ENCODE measurements around the gene AK8.

The AK8 gene

DNA sequence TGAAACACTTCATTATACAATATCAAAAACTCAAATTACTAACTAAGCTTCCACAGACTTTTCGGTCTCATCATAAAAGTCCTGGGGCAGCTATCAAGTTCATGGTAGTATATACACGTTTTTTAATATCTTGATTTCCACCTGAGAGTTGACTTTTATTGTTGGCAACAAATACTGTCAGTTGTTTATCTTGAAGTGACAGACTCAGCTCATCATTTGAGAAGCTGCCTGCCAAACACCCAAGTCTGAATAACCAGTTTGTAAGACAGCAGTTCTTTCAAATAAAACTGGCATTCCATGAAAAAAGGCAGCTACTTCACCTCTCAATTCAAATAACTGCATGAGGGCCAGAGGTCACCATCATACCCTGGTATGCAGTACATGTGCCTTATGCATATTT, 31.2 kb upstream of the AK8 start:
- H3K9me3 ChIP-seq (ENCODE audit: control insufficient read depth, low read length), result no peaks in the 10 kb centered on the region
- H4K8ac ChIP-seq (ENCODE audit: low read length), result no peak overlapping the region
- no peak overlapping the region for H3K4me3 ChIP-seq (ENCODE audit: insufficient read depth in 1 of 2, low read depth in 1 of 2, low read length in 2 of 2)
- no peak overlapping the region for H2BK5ac ChIP-seq (ENCODE audit: low read depth, low read length, poor library complexity, severe bottlenecking)
- no peaks in the 10 kb centered on the region for H3K79me1 ChIP-seq (replicated peaks; ENCODE audit: low read length, poor library complexity, severe bottlenecking)
- H2BK12ac ChIP-seq (ENCODE audit: low read length in 2 of 2), result no peak overlapping the region
- H3K4me1 ChIP-seq (ENCODE audit: control insufficient read depth, insufficient read depth, low read depth, low read length), result peaks cover 2% of the 10 kb centered on the region
- no peak overlapping the region for H4K91ac ChIP-seq (ENCODE audit: low read length)
- no peak overlapping the region for H3K9ac ChIP-seq (ENCODE audit: low read length)
- H3K23ac ChIP-seq (ENCODE audit: low read length in 2 of 2), result no peak overlapping the region
- DNase-seq, result no peak
- H3K14ac ChIP-seq (ENCODE audit: low read length in 2 of 2), result no peak overlapping the region
- no peak overlapping the region for H3K27ac ChIP-seq (ENCODE audit: low read length, poor library complexity, severe bottlenecking)
- no peak overlapping the region for H2BK15ac ChIP-seq (ENCODE audit: low read depth, poor library complexity, severe bottlenecking)
- H2BK120ac ChIP-seq (ENCODE audit: low read depth, low read length), result no peak overlapping the region
- peaks cover 41 to 88% of the 10 kb centered on the region in 2 experiments for H3K36me3 ChIP-seq (ENCODE audit: control insufficient read depth in 1 of 2, insufficient read depth in 2 of 2, low read depth in 1 of 2, low read length in 2 of 2)
- H3K4me2 ChIP-seq (ENCODE audit: low read length, poor library complexity, severe bottlenecking), result no peak overlapping the region
- H2AFZ ChIP-seq (ENCODE audit: low read depth, low read length), result no peak overlapping the region
- WGBS, result 93% methylated on average over 2 of the region's 2 CpGs
- H3K4ac ChIP-seq (ENCODE audit: low read depth in 1 of 2, low read length in 2 of 2), result no peak overlapping the region
- H3K18ac ChIP-seq (ENCODE audit: low read depth in 1 of 2, low read length in 2 of 2), result no peak overlapping the region
- H2AK5ac ChIP-seq (ENCODE audit: low read length, severe bottlenecking), result no peak overlapping the region
- no peaks in the 10 kb centered on the region for H3K27me3 ChIP-seq (ENCODE audit: control insufficient read depth in 1 of 2, insufficient read depth in 1 of 2, low read length in 2 of 2)

DNA sequence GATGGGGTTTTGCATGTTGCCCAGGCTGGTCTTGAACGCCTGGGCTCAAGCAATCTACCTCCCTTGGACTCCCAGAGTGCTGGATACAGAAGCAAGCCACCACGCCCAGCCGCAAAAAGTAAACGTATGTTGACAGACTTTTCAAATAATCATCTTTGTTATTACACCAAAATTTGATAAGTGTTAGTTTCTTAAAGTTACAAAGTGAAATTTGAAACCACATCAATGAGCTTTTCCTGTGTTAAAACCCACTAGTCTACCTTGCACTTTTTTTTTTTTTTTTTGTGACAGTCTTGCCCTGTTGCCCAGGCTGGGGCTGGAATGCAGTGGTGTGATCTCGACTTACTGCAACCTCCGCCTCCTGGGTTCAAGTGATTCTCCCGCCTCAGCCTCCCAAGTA, 30.6 kb upstream of the AK8 start:
- Histone ChIP-seq H4K8ac (ENCODE audit: low read length) (no peak overlapping the region), H3K4ac (ENCODE audit: low read depth in 1 of 2, low read length in 2 of 2) (no peak overlapping the region), H3K27me3 (ENCODE audit: control insufficient read depth in 1 of 2, insufficient read depth in 1 of 2, low read length in 2 of 2) (no peaks in the 10 kb centered on the region), H2BK12ac (ENCODE audit: low read length in 2 of 2) (no peak overlapping the region), H2BK15ac (ENCODE audit: low read depth, poor library complexity, severe bottlenecking) (no peak overlapping the region), H2BK5ac (ENCODE audit: low read depth, low read length, poor library complexity, severe bottlenecking) (no peak overlapping the region), H2BK120ac (ENCODE audit: low read depth, low read length) (no peak overlapping the region), H3K23ac (ENCODE audit: low read length in 2 of 2) (no peak overlapping the region), H2AK5ac (ENCODE audit: low read length, severe bottlenecking) (no peak overlapping the region), H3K27ac (ENCODE audit: low read length, poor library complexity, severe bottlenecking) (no peak overlapping the region), H3K4me2 (ENCODE audit: low read length, poor library complexity, severe bottlenecking) (no peak overlapping the region), H3K9ac (ENCODE audit: low read length) (no peak overlapping the region), H3K36me3 (ENCODE audit: control insufficient read depth in 1 of 2, insufficient read depth in 2 of 2, low read depth in 1 of 2, low read length in 2 of 2) (peaks cover 45 to 91% of the 10 kb centered on the region in 2 experiments), H3K79me1 (replicated peaks; ENCODE audit: low read length, poor library complexity, severe bottlenecking) (no peaks in the 10 kb centered on the region), H3K4me1 (ENCODE audit: control insufficient read depth, insufficient read depth, low read depth, low read length) (peaks cover 3% of the 10 kb centered on the region), H4K91ac (ENCODE audit: low read length) (no peak overlapping the region), H3K4me3 (ENCODE audit: insufficient read depth in 1 of 2, low read depth in 1 of 2, low read length in 2 of 2) (no peak overlapping the region), H3K14ac (ENCODE audit: low read length in 2 of 2) (no peak overlapping the region), H3K18ac (ENCODE audit: low read depth in 1 of 2, low read length in 2 of 2) (no peak overlapping the region), H2AFZ (ENCODE audit: low read depth, low read length) (no peak overlapping the region), H3K9me3 (ENCODE audit: control insufficient read depth, low read length) (no peaks in the 10 kb centered on the region)
- no peak for DNase-seq
- WGBS, result 94% methylated on average over 3 of the region's 7 CpGs

DNA sequence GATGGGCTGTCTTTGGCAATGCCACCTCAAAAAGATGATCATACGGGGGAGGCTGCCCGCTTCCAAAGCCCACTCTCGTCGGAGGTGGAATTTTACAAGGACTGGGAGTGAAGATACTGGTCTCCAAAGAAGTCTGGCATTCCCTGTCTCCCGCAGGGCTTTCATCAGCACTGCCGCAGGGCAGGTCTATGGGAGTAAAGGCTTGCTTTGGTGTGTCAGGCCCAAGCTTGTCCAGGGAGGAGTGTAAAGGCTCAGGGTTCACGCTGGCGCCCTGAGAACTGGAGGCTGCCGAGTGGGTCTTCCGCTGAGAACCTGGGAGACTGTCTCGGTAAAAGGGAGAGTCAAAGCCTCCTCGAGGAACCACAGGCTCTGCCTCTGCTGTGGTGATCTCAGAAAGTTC, 27.6 kb upstream of the AK8 start:
- Histone ChIP-seq H2BK5ac (ENCODE audit: low read depth, low read length, poor library complexity, severe bottlenecking) (no peak overlapping the region), H3K4me1 (ENCODE audit: control insufficient read depth, insufficient read depth, low read depth, low read length) (peaks cover 3% of the 10 kb centered on the region), H3K9ac (ENCODE audit: low read length) (no peak overlapping the region), H2BK120ac (ENCODE audit: low read depth, low read length) (no peak overlapping the region), H2BK15ac (ENCODE audit: low read depth, poor library complexity, severe bottlenecking) (no peak overlapping the region), H3K27me3 (ENCODE audit: control insufficient read depth in 1 of 2, insufficient read depth in 1 of 2, low read length in 2 of 2) (no peaks in the 10 kb centered on the region), H3K9me3 (ENCODE audit: control insufficient read depth, low read length) (no peaks in the 10 kb centered on the region), H3K23ac (ENCODE audit: low read length in 2 of 2) (no peak overlapping the region), H3K4me3 (ENCODE audit: insufficient read depth in 1 of 2, low read depth in 1 of 2, low read length in 2 of 2) (no peak overlapping the region), H2BK12ac (ENCODE audit: low read length in 2 of 2) (no peak overlapping the region), H3K27ac (ENCODE audit: low read length, poor library complexity, severe bottlenecking) (no peak overlapping the region), H3K4ac (ENCODE audit: low read depth in 1 of 2, low read length in 2 of 2) (no peak overlapping the region), H3K36me3 (ENCODE audit: control insufficient read depth in 1 of 2, insufficient read depth in 2 of 2, low read depth in 1 of 2, low read length in 2 of 2) (peaks cover 55 to 92% of the 10 kb centered on the region in 2 experiments), H4K91ac (ENCODE audit: low read length) (no peak overlapping the region), H2AFZ (ENCODE audit: low read depth, low read length) (no peak overlapping the region), H4K8ac (ENCODE audit: low read length) (no peak overlapping the region), H3K18ac (ENCODE audit: low read depth in 1 of 2, low read length in 2 of 2) (no peak overlapping the region), H3K4me2 (ENCODE audit: low read length, poor library complexity, severe bottlenecking) (no peak overlapping the region), H2AK5ac (ENCODE audit: low read length, severe bottlenecking) (no peak overlapping the region), H3K79me1 (replicated peaks; ENCODE audit: low read length, poor library complexity, severe bottlenecking) (peaks cover 4% of the 10 kb centered on the region), H3K14ac (ENCODE audit: low read length in 2 of 2) (no peak overlapping the region)
- no peak for DNase-seq
- WGBS, result 98% methylated on average over 12 of the region's 12 CpGs

DNA sequence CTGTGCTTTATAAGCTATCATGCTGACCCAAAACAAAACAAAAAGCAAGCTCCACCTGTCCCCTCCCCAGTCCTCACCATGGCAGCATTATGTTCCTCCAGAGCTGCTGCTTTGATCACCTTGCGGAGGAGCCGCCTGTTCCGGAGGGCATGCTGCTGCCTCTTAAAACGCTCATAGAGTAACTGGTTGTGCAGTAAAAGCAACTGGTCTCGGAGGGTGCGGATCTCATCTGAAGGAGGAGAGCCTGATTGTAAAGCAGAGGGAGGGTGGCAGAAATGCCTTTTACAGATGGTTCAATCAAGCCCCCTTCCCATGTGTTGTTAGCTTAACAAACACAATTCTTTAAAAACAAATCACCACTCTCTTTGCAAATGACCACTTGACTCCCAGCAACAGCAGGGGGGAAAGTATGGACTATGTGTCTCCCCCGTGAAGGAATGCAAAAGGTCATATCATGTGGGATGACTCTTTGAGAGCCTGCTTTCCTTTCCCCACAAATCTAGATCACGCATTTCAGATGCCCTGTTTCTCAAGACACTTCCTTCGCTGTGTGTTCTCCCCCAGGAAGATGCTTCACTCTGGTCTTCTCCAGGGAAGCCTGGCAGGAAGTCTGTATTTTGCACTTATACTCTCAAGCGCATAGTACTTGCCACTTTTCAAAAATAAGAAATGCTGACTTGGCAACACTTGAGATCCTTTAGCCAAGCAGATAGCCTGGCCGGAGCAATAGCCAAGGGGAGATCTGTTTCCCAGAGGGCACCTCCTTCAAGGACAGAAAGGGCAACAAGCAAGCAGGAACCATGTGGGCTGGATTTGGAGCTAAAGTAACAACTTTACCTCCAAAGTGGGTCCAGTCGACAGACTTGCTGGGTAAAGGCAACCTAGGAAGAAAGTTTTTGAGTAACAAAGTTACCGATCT, 25.7 kb upstream of the AK8 start:
- H3K9me3 ChIP-seq (ENCODE audit: control insufficient read depth, low read length), result no peaks in the 10 kb centered on the region
- peaks cover 4% of the 10 kb centered on the region for H3K79me1 ChIP-seq (replicated peaks; ENCODE audit: low read length, poor library complexity, severe bottlenecking)
- no peak overlapping the region for H2BK12ac ChIP-seq (ENCODE audit: low read length in 2 of 2)
- H2BK120ac ChIP-seq (ENCODE audit: low read depth, low read length), result no peak overlapping the region
- H3K27me3 ChIP-seq (ENCODE audit: control insufficient read depth in 1 of 2, insufficient read depth in 1 of 2, low read length in 2 of 2), result no peaks in the 10 kb centered on the region
- no peak overlapping the region for H3K4ac ChIP-seq (ENCODE audit: low read depth in 1 of 2, low read length in 2 of 2)
- no peak overlapping the region for H4K8ac ChIP-seq (ENCODE audit: low read length)
- no peak overlapping the region for H4K91ac ChIP-seq (ENCODE audit: low read length)
- peaks cover 3% of the 10 kb centered on the region for H3K4me1 ChIP-seq (ENCODE audit: control insufficient read depth, insufficient read depth, low read depth, low read length)
- no peak for DNase-seq
- no peak overlapping the region for H2BK5ac ChIP-seq (ENCODE audit: low read depth, low read length, poor library complexity, severe bottlenecking)
- no peak overlapping the region for H3K9ac ChIP-seq (ENCODE audit: low read length)
- no peak overlapping the region for H3K18ac ChIP-seq (ENCODE audit: low read depth in 1 of 2, low read length in 2 of 2)
- H2AK5ac ChIP-seq (ENCODE audit: low read length, severe bottlenecking), result no peak overlapping the region
- H2BK15ac ChIP-seq (ENCODE audit: low read depth, poor library complexity, severe bottlenecking), result no peak overlapping the region
- H3K27ac ChIP-seq (ENCODE audit: low read length, poor library complexity, severe bottlenecking), result no peak overlapping the region
- H3K4me2 ChIP-seq (ENCODE audit: low read length, poor library complexity, severe bottlenecking), result no peak overlapping the region
- no peak overlapping the region for H2AFZ ChIP-seq (ENCODE audit: low read depth, low read length)
- WGBS, result 85% methylated on average over 13 of the region's 13 CpGs
- peaks cover 56 to 92% of the 10 kb centered on the region in 2 experiments for H3K36me3 ChIP-seq (ENCODE audit: control insufficient read depth in 1 of 2, insufficient read depth in 2 of 2, low read depth in 1 of 2, low read length in 2 of 2)
- no peak overlapping the region for H3K14ac ChIP-seq (ENCODE audit: low read length in 2 of 2)
- H3K23ac ChIP-seq (ENCODE audit: low read length in 2 of 2), result no peak overlapping the region
- no peak overlapping the region for H3K4me3 ChIP-seq (ENCODE audit: insufficient read depth in 1 of 2, low read depth in 1 of 2, low read length in 2 of 2)
